H9 (cell line): ENCODE measurements around the gene BACH1. TPM values are rescaled to one million over a fixed set of nuclear protein-coding genes. Genes with fewer than 3 reads are reported as not detected.

Source experiments
- DNase-seq: peaks from one replicate; pipeline ENCODE4 v3.0.0-alpha.2; 2017
- H2AFZ ChIP-seq: one replicate; pipeline ENCODE4 v1.6.1; 2013; ENCODE audit warnings: mild to moderate bottlenecking, low read length, control low read depth, moderate library complexity
- H2AK5ac ChIP-seq: 2 replicates; pipeline ENCODE4 v1.6.1; 2013; ENCODE audit warnings: low read length, control low read depth, mixed read lengths; ENCODE audit not compliant: insufficient read length
- H2BK120ac ChIP-seq: one replicate; pipeline ENCODE4 v1.6.1; 2013; ENCODE audit warnings: low read depth, mild to moderate bottlenecking, low read length, control low read depth, inconsistent platforms; ENCODE audit not compliant: poor library complexity, severe bottlenecking
- H2BK12ac ChIP-seq: 2 replicates; pipeline ENCODE4 v1.6.1; 2013; ENCODE audit warnings: low read length, control low read depth, mixed read lengths, low read depth; ENCODE audit not compliant: insufficient read length
- H2BK15ac ChIP-seq: 2 replicates; pipeline ENCODE4 v1.6.1; 2013; ENCODE audit warnings: low read depth, low read length, control low read depth
- H2BK20ac ChIP-seq: one replicate; pipeline ENCODE4 v1.6.1; 2013; ENCODE audit warnings: low read depth, mild to moderate bottlenecking, low read length, control low read depth, inconsistent platforms; ENCODE audit not compliant: poor library complexity, severe bottlenecking
- H2BK5ac ChIP-seq: 2 replicates; pipeline ENCODE4 v1.6.1; 2013; ENCODE audit warnings: low read length, control low read depth, mixed read lengths; ENCODE audit not compliant: insufficient read length
- H3K14ac ChIP-seq: 2 replicates; pipeline ENCODE4 v1.6.1; 2013; ENCODE audit warnings: low read length, control low read depth; ENCODE audit not compliant: insufficient read depth
- H3K18ac ChIP-seq: 2 replicates; pipeline ENCODE4 v1.6.1; 2013; ENCODE audit warnings: low read depth, mild to moderate bottlenecking, mixed read lengths, low read length, control low read depth; ENCODE audit not compliant: insufficient read length
- H3K23ac ChIP-seq: 2 replicates; pipeline ENCODE4 v1.6.1; 2013; ENCODE audit warnings: low read length, control low read depth, mixed read lengths, low read depth; ENCODE audit not compliant: insufficient read length
- H3K23me2 ChIP-seq: 2 replicates; pipeline ENCODE4 v1.6.1; 2013; ENCODE audit warnings: low read depth, mild to moderate bottlenecking, mixed read lengths, low read length, control low read depth; ENCODE audit not compliant: insufficient read length, poor library complexity, severe bottlenecking
- H3K27ac ChIP-seq: 2 replicates; pipeline ENCODE4 v1.5.1; 2013; ENCODE audit warnings: low read length, control low read depth, mixed read lengths, low read depth; ENCODE audit not compliant: insufficient read length
- H3K27me3 ChIP-seq: 2 replicates; pipeline ENCODE4 v1.6.1; 2013; ENCODE audit warnings: low read length, control low read depth, inconsistent platforms; ENCODE audit not compliant: insufficient read depth
- H3K4ac ChIP-seq: 2 replicates; pipeline ENCODE4 v1.6.1; 2013; ENCODE audit warnings: low read depth, mild to moderate bottlenecking, control low read depth, inconsistent platforms, low read length, moderate library complexity
- H3K4me1 ChIP-seq: 2 replicates; pipeline ENCODE4 v1.6.1; 2013; ENCODE audit warnings: low read length, control low read depth, inconsistent platforms; ENCODE audit not compliant: insufficient read depth
- H3K4me2 ChIP-seq: 2 replicates; pipeline ENCODE4 v1.6.1; 2013; ENCODE audit warnings: low read length, control low read depth, mixed read lengths; ENCODE audit not compliant: insufficient read length, insufficient read depth
- H3K56ac ChIP-seq: 2 replicates; pipeline ENCODE4 v1.6.1; 2013; ENCODE audit warnings: low read depth, mild to moderate bottlenecking, mixed read lengths, low read length, control low read depth; ENCODE audit not compliant: insufficient read length
- H3K79me1 ChIP-seq: 2 replicates; pipeline ENCODE4 v1.6.1; 2013; ENCODE audit warnings: low read depth, mild to moderate bottlenecking, moderate library complexity, low read length, control low read depth, inconsistent platforms; ENCODE audit not compliant: insufficient read depth, poor library complexity, severe bottlenecking
- H3K79me2 ChIP-seq: 2 replicates; pipeline ENCODE4 v1.6.1; 2013; ENCODE audit warnings: low read length, control low read depth, inconsistent platforms; ENCODE audit not compliant: insufficient read depth
- H3K9ac ChIP-seq: 2 replicates; pipeline ENCODE4 v1.6.1; 2013; ENCODE audit warnings: low read length, control low read depth, mixed read lengths; ENCODE audit not compliant: insufficient read length; ENCODE audit errors: extremely low read depth
- H3K9me3 ChIP-seq: one replicate; pipeline ENCODE4 v1.6.1; 2013; ENCODE audit warnings: low read depth, low read length, inconsistent platforms; ENCODE audit not compliant: control insufficient read depth
- H3T11ph ChIP-seq: one replicate; pipeline ENCODE4 v1.6.1; 2013; ENCODE audit warnings: mild to moderate bottlenecking, low read length, control low read depth, inconsistent platforms
- H4K20me1 ChIP-seq: one replicate; pipeline ENCODE4 v1.6.1; 2013; ENCODE audit not compliant: control insufficient read depth, insufficient read length, insufficient read depth
- H4K5ac ChIP-seq: 2 replicates; pipeline ENCODE4 v1.6.1; 2013; ENCODE audit warnings: low read depth, mild to moderate bottlenecking, mixed read lengths, low read length, control low read depth; ENCODE audit not compliant: insufficient read length
- H4K8ac ChIP-seq: replicated peaks from 2 replicates; pipeline ENCODE4 v1.6.1; 2013; ENCODE audit warnings: low read length, control low read depth, mixed read lengths, low read depth; ENCODE audit not compliant: insufficient read length
- H4K91ac ChIP-seq: 2 replicates; pipeline ENCODE4 v1.6.1; 2013; ENCODE audit warnings: low read depth, mild to moderate bottlenecking, moderate library complexity, mixed read lengths, low read length, control low read depth; ENCODE audit not compliant: insufficient read length
- H3K27ac Mint-ChIP-seq, 3 experiments: 2 replicates in 2 of 3; 3 replicates in 1 of 3; pipeline ENCODE4 v1.8.0; 2020 to 2021; ENCODE audit warnings: mixed read lengths in 3 of 3, mild to moderate bottlenecking in 1 of 3, moderate library complexity in 1 of 3
- H3K27me3 Mint-ChIP-seq: 2 replicates; pipeline ENCODE4 v1.8.0; 2021; ENCODE audit warnings: low read depth, mild to moderate bottlenecking, moderate library complexity, mixed read lengths
- H3K36me3 Mint-ChIP-seq, 3 experiments: 2 replicates in 2 of 3; 3 replicates in 1 of 3; pipeline ENCODE4 v1.8.0; 2020 to 2021; ENCODE audit warnings: low read depth in 3 of 3, mixed read lengths in 3 of 3; ENCODE audit not compliant: insufficient read depth in 1 of 3
- H3K4me1 Mint-ChIP-seq, 2 experiments: 2 replicates each; pipeline ENCODE4 v1.8.0; 2020; ENCODE audit warnings: mixed read lengths in 2 of 2
- H3K4me3 Mint-ChIP-seq, 2 experiments: 2 replicates in 1 of 2; 3 replicates in 1 of 2; pipeline ENCODE4 v1.8.0; 2020 to 2021; ENCODE audit warnings: mild to moderate bottlenecking in 2 of 2, mixed read lengths in 2 of 2, moderate library complexity in 1 of 2
- H3K9me3 Mint-ChIP-seq, 2 experiments: 2 replicates in 1 of 2; 3 replicates in 1 of 2; pipeline ENCODE4 v1.8.0; 2020; ENCODE audit warnings: mild to moderate bottlenecking in 2 of 2, mixed read lengths in 2 of 2, moderate library complexity in 1 of 2
- CTCF ChIP-seq: fragments of 200-600 bp; sonication (generic); conservative IDR thresholded peaks from 3 replicates; pipeline ENCODE4 v1.8.0; 2021; ENCODE audit warnings: antibody characterized with exemption, mild to moderate bottlenecking
- WGBS: extraction: QIAGEN DNeasy Blood & Tissue Kit; methylation state at CpG from one replicate; pipeline ENCODE4 v1.1.7; 2013; ENCODE audit warnings: missing lambda C conversion rate, low lambda C conversion rate, mixed read lengths; ENCODE audit not compliant: insufficient read length; ENCODE audit errors: extremely low coverage; 5-methylcytosine and 5-hydroxymethylcytosine counted together
- total RNA-seq: library from RNA; stranded (reverse); gene quantifications from 2 replicates; pipeline ENCODE4 v1.2.1, GENCODE V29; 2021

BACH1 gene
- total RNA-seq, 1 experiment from 2014 or later, result 42.4 TPM

- no peak overlapping the region for H4K8ac ChIP-seq
- no peak overlapping the region for H2BK15ac ChIP-seq
- Mint-ChIP-seq H3K27me3 (no peaks in the 10 kb centered on the region), H3K27ac (no peak overlapping the region), H3K4me1 (peaks cover 10 to 16% of the 10 kb centered on the region in 2 experiments), H3K4me3 (no peak overlapping the region), H3K36me3 (peaks cover 11 to 17% (median 15%) of the 10 kb centered on the region in 3 experiments), H3K9me3 (no peaks in the 10 kb centered on the region)
- no peak overlapping the region for H2BK5ac ChIP-seq
- DNase-seq, result no peak
- no peak overlapping the region for H2BK20ac ChIP-seq
- no peak overlapping the region for H2AK5ac ChIP-seq
- no peak overlapping the region for H2BK12ac ChIP-seq
- peaks cover 32% of the 10 kb centered on the region for H3K79me2 ChIP-seq
- no peaks in the 10 kb centered on the region for H4K20me1 ChIP-seq
- H2AFZ ChIP-seq, result no peak overlapping the region
- H3T11ph ChIP-seq, result no peak overlapping the region
- H3K27ac ChIP-seq, result no peak overlapping the region
- no peak overlapping the region for H3K56ac ChIP-seq
- H4K91ac ChIP-seq, result no peak overlapping the region
- H2BK120ac ChIP-seq, result no peak overlapping the region
- TF ChIP-seq CTCF, result no peak
- no peak overlapping the region for H3K9ac ChIP-seq
- peaks cover 15% of the 10 kb centered on the region for H3K79me1 ChIP-seq
- H3K18ac ChIP-seq, result no peak overlapping the region
- no peaks in the 10 kb centered on the region for H3K4me1 ChIP-seq
- H3K27me3 ChIP-seq, result no peaks in the 10 kb centered on the region
- no peak overlapping the region for H3K4me2 ChIP-seq
- H3K4ac ChIP-seq, result no peak overlapping the region
- H3K23me2 ChIP-seq, result no peaks in the 10 kb centered on the region
- no peaks in the 10 kb centered on the region for H3K9me3 ChIP-seq
- H3K23ac ChIP-seq, result no peak overlapping the region
- WGBS, result no CpG with 5 or more reads among the region's 6 CpGs
- no peak overlapping the region for H3K14ac ChIP-seq
- no peak overlapping the region for H4K5ac ChIP-seq
Observed at GRCh38 chr21:29320031-29320430, 21.3 kb downstream of the BACH1 start.
